ENCODE results near the gene MAGI1. TPM values are rescaled to one million over a fixed set of nuclear protein-coding genes. Genes with fewer than 3 reads are reported as not detected.

MAGI1 gene
- total RNA-seq, 1 experiment from 2014 or later: 58.2 TPM

DNA sequence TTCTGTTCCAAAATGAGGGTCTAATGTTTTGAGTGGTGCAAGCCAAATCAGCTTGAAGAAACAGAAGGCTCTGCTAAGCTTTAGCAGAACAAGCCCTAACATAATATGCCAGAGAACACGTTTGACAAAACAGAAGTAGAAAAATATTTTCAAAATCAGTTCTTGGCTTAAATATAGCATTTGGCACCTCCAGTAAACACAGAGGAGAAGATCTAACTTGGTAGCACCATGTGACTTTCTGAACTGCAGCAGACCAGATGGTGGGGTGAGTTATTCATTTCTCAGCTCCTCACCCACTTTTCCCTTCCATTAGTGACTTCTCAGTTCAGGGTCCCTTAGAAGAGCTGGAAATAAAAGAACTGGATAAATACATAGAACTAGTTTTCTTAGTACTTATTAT lies 395.8 kb downstream of the MAGI1 start:
- no peak overlapping the region for H3K4me3 Mint-ChIP-seq
- DNase-seq (ENCODE audit: low spot score): no peak
- ChIA-PET CTCF (interaction anchor here (1.1 to 1.7 kb wide), 3 partner anchors 30 to 203 kb away, joined by 3 to 4 read pairs (median 3); no protein-coding TSS in a partner anchor), POLR2A (no interaction called here)
- TF ChIP-seq, protein P1, sequence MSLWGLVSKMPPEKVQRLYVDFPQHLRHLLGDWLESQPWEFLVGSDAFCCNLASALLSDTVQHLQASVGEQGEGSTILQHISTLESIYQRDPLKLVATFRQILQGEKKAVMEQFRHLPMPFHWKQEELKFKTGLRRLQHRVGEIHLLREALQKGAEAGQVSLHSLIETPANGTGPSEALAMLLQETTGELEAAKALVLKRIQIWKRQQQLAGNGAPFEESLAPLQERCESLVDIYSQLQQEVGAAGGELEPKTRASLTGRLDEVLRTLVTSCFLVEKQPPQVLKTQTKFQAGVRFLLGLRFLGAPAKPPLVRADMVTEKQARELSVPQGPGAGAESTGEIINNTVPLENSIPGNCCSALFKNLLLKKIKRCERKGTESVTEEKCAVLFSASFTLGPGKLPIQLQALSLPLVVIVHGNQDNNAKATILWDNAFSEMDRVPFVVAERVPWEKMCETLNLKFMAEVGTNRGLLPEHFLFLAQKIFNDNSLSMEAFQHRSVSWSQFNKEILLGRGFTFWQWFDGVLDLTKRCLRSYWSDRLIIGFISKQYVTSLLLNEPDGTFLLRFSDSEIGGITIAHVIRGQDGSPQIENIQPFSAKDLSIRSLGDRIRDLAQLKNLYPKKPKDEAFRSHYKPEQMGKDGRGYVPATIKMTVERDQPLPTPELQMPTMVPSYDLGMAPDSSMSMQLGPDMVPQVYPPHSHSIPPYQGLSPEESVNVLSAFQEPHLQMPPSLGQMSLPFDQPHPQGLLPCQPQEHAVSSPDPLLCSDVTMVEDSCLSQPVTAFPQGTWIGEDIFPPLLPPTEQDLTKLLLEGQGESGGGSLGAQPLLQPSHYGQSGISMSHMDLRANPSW (CRISPR knock-in tag; conservative IDR thresholded peaks at IDR 0.05; ENCODE audit: low read depth): no peak
- TF ChIP-seq ZBTB21 (CRISPR knock-in tag; IDR thresholded peaks at IDR 0.05; ENCODE audit: borderline replicate concordance) (no peak), HMGA2 (CRISPR knock-in tag; IDR thresholded peaks at IDR 0.05) (no peak)
- TF ChIP-seq, protein P2, sequence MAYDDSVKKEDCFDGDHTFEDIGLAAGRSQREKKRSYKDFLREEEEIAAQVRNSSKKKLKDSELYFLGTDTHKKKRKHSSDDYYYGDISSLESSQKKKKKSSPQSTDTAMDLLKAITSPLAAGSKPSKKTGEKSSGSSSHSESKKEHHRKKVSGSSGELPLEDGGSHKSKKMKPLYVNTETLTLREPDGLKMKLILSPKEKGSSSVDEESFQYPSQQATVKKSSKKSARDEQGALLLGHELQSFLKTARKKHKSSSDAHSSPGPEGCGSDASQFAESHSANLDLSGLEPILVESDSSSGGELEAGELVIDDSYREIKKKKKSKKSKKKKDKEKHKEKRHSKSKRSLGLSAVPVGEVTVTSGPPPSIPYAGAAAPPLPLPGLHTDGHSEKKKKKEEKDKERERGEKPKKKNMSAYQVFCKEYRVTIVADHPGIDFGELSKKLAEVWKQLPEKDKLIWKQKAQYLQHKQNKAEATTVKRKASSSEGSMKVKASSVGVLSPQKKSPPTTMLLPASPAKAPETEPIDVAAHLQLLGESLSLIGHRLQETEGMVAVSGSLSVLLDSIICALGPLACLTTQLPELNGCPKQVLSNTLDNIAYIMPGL (CRISPR knock-in tag; IDR thresholded peaks at IDR 0.05): no peak
- TF ChIP-seq, protein P3, sequence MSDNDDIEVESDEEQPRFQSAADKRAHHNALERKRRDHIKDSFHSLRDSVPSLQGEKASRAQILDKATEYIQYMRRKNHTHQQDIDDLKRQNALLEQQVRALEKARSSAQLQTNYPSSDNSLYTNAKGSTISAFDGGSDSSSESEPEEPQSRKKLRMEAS (CRISPR knock-in tag; IDR thresholded peaks at IDR 0.05): no peak
- TF ChIP-seq, protein P4, sequence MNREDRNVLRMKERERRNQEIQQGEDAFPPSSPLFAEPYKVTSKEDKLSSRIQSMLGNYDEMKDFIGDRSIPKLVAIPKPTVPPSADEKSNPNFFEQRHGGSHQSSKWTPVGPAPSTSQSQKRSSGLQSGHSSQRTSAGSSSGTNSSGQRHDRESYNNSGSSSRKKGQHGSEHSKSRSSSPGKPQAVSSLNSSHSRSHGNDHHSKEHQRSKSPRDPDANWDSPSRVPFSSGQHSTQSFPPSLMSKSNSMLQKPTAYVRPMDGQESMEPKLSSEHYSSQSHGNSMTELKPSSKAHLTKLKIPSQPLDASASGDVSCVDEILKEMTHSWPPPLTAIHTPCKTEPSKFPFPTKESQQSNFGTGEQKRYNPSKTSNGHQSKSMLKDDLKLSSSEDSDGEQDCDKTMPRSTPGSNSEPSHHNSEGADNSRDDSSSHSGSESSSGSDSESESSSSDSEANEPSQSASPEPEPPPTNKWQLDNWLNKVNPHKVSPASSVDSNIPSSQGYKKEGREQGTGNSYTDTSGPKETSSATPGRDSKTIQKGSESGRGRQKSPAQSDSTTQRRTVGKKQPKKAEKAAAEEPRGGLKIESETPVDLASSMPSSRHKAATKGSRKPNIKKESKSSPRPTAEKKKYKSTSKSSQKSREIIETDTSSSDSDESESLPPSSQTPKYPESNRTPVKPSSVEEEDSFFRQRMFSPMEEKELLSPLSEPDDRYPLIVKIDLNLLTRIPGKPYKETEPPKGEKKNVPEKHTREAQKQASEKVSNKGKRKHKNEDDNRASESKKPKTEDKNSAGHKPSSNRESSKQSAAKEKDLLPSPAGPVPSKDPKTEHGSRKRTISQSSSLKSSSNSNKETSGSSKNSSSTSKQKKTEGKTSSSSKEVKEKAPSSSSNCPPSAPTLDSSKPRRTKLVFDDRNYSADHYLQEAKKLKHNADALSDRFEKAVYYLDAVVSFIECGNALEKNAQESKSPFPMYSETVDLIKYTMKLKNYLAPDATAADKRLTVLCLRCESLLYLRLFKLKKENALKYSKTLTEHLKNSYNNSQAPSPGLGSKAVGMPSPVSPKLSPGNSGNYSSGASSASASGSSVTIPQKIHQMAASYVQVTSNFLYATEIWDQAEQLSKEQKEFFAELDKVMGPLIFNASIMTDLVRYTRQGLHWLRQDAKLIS (CRISPR knock-in tag; IDR thresholded peaks at IDR 0.05; ENCODE audit: borderline replicate concordance): no peak
- TF ChIP-seq, protein P5, sequence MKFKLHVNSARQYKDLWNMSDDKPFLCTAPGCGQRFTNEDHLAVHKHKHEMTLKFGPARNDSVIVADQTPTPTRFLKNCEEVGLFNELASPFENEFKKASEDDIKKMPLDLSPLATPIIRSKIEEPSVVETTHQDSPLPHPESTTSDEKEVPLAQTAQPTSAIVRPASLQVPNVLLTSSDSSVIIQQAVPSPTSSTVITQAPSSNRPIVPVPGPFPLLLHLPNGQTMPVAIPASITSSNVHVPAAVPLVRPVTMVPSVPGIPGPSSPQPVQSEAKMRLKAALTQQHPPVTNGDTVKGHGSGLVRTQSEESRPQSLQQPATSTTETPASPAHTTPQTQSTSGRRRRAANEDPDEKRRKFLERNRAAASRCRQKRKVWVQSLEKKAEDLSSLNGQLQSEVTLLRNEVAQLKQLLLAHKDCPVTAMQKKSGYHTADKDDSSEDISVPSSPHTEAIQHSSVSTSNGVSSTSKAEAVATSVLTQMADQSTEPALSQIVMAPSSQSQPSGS (CRISPR knock-in tag; IDR thresholded peaks at IDR 0.05; ENCODE audit: borderline replicate concordance, low read depth): no peak
- TF ChIP-seq, protein P6, sequence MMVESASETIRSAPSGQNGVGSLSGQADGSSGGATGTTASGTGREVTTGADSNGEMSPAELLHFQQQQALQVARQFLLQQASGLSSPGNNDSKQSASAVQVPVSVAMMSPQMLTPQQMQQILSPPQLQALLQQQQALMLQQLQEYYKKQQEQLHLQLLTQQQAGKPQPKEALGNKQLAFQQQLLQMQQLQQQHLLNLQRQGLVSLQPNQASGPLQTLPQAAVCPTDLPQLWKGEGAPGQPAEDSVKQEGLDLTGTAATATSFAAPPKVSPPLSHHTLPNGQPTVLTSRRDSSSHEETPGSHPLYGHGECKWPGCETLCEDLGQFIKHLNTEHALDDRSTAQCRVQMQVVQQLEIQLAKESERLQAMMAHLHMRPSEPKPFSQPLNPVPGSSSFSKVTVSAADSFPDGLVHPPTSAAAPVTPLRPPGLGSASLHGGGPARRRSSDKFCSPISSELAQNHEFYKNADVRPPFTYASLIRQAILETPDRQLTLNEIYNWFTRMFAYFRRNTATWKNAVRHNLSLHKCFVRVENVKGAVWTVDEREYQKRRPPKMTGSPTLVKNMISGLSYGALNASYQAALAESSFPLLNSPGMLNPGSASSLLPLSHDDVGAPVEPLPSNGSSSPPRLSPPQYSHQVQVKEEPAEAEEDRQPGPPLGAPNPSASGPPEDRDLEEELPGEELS (CRISPR knock-in tag; IDR thresholded peaks at IDR 0.05): no peak
- H3K36me3 Mint-ChIP-seq: peaks cover 6% of the 10 kb centered on the region; the same call in 1 of the 2 replicates
- H3K9me3 Mint-ChIP-seq: peaks cover 11% of the 10 kb centered on the region
- no peak for ATAC-seq
- H3K4me1 Mint-ChIP-seq: peaks cover 16% of the 10 kb centered on the region
- H3K27ac Mint-ChIP-seq: no peak overlapping the region
- no peaks in the 10 kb centered on the region for H3K27me3 Mint-ChIP-seq (ENCODE audit: low read depth)

DNA sequence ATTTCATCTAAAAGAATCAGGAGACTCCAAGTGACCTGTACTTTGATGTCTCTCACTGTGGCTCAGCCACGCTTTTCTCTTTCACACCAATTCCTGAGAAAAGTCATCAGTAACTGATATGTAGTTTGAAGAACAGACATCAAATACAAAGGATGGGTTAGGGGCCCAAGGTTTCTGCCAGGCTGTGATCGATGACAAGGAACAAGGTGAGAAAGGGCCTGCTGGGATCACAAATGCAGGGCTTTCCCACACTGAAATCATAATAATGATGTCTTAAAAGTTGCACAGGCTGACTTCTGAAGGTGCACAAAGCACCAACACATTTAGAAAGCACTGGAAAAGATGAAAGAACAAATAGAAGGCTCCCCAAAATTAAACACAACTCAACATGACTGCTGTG lies 396.9 kb downstream of the MAGI1 start:
- ChIA-PET POLR2A (interaction anchor here (0.7 kb wide), 1 partner anchor 11 kb away, joined by 3 read pairs; no protein-coding TSS in a partner anchor), CTCF (no interaction called here)
- Mint-ChIP-seq H3K27me3 (ENCODE audit: low read depth) (no peaks in the 10 kb centered on the region), H3K4me1 (peaks cover 16% of the 10 kb centered on the region), H3K4me3 (no peak overlapping the region), H3K36me3 (0 out of 2 replicates have a peak, but pooled peaks cover 1% of the 10 kb centered on the region), H3K9me3 (peaks cover 2% of the 10 kb centered on the region), H3K27ac (no peak overlapping the region)
- DNase-seq (ENCODE audit: low spot score) (no peak), ATAC-seq (no peak)
- TF ChIP-seq, protein P7, sequence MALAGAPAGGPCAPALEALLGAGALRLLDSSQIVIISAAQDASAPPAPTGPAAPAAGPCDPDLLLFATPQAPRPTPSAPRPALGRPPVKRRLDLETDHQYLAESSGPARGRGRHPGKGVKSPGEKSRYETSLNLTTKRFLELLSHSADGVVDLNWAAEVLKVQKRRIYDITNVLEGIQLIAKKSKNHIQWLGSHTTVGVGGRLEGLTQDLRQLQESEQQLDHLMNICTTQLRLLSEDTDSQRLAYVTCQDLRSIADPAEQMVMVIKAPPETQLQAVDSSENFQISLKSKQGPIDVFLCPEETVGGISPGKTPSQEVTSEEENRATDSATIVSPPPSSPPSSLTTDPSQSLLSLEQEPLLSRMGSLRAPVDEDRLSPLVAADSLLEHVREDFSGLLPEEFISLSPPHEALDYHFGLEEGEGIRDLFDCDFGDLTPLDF (CRISPR knock-in tag; IDR thresholded peaks at IDR 0.05): no peak
- TF ChIP-seq NR3C1 (CRISPR knock-in tag; conservative IDR thresholded peaks at IDR 0.05; ENCODE audit: low read depth) (no peak), ZNF317 (CRISPR knock-in tag; IDR thresholded peaks at IDR 0.05; ENCODE audit: borderline replicate concordance, low read depth) (no peak), SMAD4 (CRISPR knock-in tag; IDR thresholded peaks at IDR 0.05) (no peak), PRRX2 (CRISPR knock-in tag; IDR thresholded peaks at IDR 0.05) (no peak), KAT7 (CRISPR knock-in tag; IDR thresholded peaks at IDR 0.05; ENCODE audit: borderline replicate concordance) (no peak), GTF2I (CRISPR knock-in tag; conservative IDR thresholded peaks at IDR 0.05) (no peak)
- TF ChIP-seq, protein P8, sequence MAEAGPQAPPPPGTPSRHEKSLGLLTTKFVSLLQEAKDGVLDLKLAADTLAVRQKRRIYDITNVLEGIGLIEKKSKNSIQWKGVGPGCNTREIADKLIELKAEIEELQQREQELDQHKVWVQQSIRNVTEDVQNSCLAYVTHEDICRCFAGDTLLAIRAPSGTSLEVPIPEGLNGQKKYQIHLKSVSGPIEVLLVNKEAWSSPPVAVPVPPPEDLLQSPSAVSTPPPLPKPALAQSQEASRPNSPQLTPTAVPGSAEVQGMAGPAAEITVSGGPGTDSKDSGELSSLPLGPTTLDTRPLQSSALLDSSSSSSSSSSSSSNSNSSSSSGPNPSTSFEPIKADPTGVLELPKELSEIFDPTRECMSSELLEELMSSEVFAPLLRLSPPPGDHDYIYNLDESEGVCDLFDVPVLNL (CRISPR knock-in tag; IDR thresholded peaks at IDR 0.05; ENCODE audit: borderline replicate concordance, low read depth): no peak
- TF ChIP-seq, protein P9, sequence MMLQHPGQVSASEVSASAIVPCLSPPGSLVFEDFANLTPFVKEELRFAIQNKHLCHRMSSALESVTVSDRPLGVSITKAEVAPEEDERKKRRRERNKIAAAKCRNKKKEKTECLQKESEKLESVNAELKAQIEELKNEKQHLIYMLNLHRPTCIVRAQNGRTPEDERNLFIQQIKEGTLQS (CRISPR knock-in tag; conservative IDR thresholded peaks at IDR 0.05): no peak
- TF ChIP-seq, protein P10, sequence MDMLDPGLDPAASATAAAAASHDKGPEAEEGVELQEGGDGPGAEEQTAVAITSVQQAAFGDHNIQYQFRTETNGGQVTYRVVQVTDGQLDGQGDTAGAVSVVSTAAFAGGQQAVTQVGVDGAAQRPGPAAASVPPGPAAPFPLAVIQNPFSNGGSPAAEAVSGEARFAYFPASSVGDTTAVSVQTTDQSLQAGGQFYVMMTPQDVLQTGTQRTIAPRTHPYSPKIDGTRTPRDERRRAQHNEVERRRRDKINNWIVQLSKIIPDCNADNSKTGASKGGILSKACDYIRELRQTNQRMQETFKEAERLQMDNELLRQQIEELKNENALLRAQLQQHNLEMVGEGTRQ (CRISPR knock-in tag; IDR thresholded peaks at IDR 0.05): no peak

Measured in WTC11 (cell line).